ENCODE measurements around the gene FKBP2. TPM values are rescaled to one million over a fixed set of nuclear protein-coding genes. Genes with fewer than 3 reads are reported as not detected.

Gene FKBP2
- 31.4 TPM for total RNA-seq (ENCODE audit: unreplicated experiment)
- long read RNA-seq, transcript FKBP2-201 (6 exons, 657 nt) = major isoform, 35 of 39 reads
- long read RNA-seq, partial matches to known transcripts = 2 of 39 reads
- long read RNA-seq, other reads (novel, unspliced or antisense) = 1 of 39 reads

DNA sequence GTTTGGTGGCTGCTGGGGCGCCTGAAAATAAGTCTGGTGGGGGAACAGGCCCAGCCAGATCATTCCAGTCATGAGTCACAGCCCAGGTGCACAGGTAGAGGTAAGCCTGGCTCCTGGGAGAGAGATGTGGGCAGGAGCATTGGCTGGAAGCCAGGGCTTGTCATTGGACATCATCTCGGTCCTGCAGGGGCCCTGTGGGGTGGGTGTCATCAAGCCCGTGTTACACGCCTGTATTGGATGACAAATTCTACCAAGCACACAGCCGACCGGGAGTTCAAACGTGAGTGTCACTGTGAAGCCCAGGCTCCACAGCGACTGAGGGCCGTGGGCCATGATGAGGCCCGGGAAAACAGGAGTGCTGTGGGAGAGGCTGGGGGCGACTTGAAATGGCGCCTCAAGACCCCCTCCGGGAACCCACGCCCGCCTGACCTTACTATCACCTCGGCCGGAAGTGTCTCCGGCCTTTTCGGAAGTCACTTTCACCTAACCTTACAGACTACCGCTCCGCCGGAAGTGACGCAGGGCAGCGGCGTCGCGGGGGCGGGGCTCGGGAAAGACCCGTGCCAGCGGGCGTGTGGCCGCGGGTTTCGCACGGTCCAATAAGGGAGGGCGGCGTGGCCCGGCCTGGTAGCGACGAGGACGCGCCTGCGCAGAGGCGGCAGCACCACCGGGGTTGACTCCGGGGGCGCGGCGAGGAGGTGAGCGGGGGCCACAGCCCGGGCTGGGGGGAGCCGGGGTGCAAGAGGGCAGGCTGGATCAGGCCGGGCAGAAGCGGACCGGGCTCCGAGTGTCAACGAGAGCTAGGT is at the start of gene FKBP2:
Gene FKBP2 (plus strand): TSS at position 661 of the 806 bp plus-strand sequence. CDS start 1,293 bp downstream, outside the sequence.
- Mint-ChIP-seq H3K36me3 (ENCODE audit: unreplicated experiment) (no peaks in the 10 kb centered on the region), H3K9me3 (ENCODE audit: unreplicated experiment) (peaks cover 10% of the 10 kb centered on the region), H3K27me3 (ENCODE audit: unreplicated experiment) (peaks cover 8% of the 10 kb centered on the region), H3K4me1 (ENCODE audit: low read depth, unreplicated experiment) (peaks cover 1% of the 10 kb centered on the region), H3K27ac (ENCODE audit: unreplicated experiment) (peak within 1 kb of the TSS; percentile 86), H3K4me3 (ENCODE audit: unreplicated experiment) (peak within 1 kb of the TSS; percentile 94)
- TF ChIP-seq, protein P1, sequence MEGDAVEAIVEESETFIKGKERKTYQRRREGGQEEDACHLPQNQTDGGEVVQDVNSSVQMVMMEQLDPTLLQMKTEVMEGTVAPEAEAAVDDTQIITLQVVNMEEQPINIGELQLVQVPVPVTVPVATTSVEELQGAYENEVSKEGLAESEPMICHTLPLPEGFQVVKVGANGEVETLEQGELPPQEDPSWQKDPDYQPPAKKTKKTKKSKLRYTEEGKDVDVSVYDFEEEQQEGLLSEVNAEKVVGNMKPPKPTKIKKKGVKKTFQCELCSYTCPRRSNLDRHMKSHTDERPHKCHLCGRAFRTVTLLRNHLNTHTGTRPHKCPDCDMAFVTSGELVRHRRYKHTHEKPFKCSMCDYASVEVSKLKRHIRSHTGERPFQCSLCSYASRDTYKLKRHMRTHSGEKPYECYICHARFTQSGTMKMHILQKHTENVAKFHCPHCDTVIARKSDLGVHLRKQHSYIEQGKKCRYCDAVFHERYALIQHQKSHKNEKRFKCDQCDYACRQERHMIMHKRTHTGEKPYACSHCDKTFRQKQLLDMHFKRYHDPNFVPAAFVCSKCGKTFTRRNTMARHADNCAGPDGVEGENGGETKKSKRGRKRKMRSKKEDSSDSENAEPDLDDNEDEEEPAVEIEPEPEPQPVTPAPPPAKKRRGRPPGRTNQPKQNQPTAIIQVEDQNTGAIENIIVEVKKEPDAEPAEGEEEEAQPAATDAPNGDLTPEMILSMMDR (IDR thresholded peaks at IDR 0.05; ENCODE audit: partially characterized antibody, unreplicated experiment) = no peak
- peak; percentile 97 for DNase-seq

DNA sequence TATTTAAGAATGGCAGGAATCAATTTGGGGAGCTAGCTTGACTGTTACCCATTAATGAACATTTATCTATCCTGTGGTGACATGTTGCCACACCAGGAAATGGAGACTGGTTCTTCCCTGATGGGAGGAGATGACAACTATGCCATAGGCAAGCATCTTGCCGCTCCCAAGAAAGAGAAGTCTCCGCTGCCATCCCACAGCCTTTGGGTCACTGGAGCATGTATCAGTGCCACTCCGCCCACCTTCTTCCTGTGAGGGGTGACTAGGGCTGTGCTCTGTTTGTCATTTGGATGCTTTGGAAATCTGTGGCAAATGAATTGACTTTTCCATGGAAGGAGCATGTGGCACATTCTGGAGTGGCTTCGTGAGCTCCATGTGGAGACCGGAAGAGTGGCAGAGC is 48.5 kb upstream of the FKBP2 start:
- Mint-ChIP-seq H3K27ac (ENCODE audit: unreplicated experiment) (no peak overlapping the region), H3K36me3 (ENCODE audit: unreplicated experiment) (no peaks in the 10 kb centered on the region), H3K4me3 (ENCODE audit: unreplicated experiment) (no peak overlapping the region), H3K4me1 (ENCODE audit: low read depth, unreplicated experiment) (peaks cover 4% of the 10 kb centered on the region), H3K9me3 (ENCODE audit: unreplicated experiment) (no peaks in the 10 kb centered on the region), H3K27me3 (ENCODE audit: unreplicated experiment) (no peaks in the 10 kb centered on the region)
- no peak for DNase-seq
- TF ChIP-seq, protein P1 (IDR thresholded peaks at IDR 0.05; ENCODE audit: partially characterized antibody, unreplicated experiment) = no peak

DNA sequence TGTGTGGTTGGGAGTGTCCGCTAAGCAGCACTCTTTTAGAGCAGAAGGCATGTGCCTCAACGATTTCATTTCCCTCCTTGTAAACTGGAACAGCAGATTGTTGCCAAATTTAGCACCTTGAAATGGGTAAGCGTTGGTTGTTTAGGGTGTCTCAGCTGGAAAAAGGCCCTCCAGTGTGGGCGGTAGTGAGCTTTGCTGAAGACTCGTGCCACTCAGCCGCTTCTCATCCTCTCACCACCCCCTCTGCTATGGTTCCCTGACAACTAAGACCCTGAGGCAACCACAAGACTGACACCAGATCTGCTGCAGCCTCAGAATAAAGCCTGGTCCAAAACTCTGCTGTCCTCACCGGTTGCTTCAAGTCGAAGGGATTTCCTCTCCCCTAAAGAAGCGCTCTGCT is 44.3 kb upstream of the FKBP2 start:
- Mint-ChIP-seq H3K36me3 (ENCODE audit: unreplicated experiment) (no peaks in the 10 kb centered on the region), H3K4me1 (ENCODE audit: low read depth, unreplicated experiment) (no peaks in the 10 kb centered on the region), H3K4me3 (ENCODE audit: unreplicated experiment) (no peak overlapping the region), H3K27ac (ENCODE audit: unreplicated experiment) (no peak overlapping the region), H3K27me3 (ENCODE audit: unreplicated experiment) (no peaks in the 10 kb centered on the region), H3K9me3 (ENCODE audit: unreplicated experiment) (peaks cover 2% of the 10 kb centered on the region)
- no peak for DNase-seq
- TF ChIP-seq, protein P1 (IDR thresholded peaks at IDR 0.05; ENCODE audit: partially characterized antibody, unreplicated experiment) = no peak

DNA sequence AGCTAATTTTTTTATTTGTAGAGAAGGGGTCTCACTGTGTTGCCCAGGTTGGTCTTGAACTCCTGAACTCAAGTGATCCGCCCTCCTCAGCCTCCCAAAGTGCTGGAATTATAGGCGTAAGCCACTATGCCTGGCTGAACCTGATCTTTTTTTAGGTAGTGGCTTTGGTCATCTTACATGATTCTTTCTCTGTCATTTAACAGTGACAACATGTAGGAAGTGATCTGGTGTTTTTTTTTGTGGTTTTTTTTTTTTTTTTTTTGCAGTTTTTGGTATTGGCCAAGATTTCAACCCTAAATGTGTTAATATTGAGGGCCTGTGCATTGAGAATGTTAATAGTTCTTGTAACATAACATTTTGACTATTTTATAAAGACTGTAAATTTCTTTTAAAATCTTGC is 42.4 kb upstream of the FKBP2 start:
- TF ChIP-seq, protein P1 (IDR thresholded peaks at IDR 0.05; ENCODE audit: partially characterized antibody, unreplicated experiment) = no peak
- no peaks in the 10 kb centered on the region for H3K36me3 Mint-ChIP-seq (ENCODE audit: unreplicated experiment)
- H3K4me1 Mint-ChIP-seq (ENCODE audit: low read depth, unreplicated experiment) = peaks cover 2% of the 10 kb centered on the region
- DNase-seq = no peak
- peaks cover 2% of the 10 kb centered on the region for H3K9me3 Mint-ChIP-seq (ENCODE audit: unreplicated experiment)
- no peak overlapping the region for H3K4me3 Mint-ChIP-seq (ENCODE audit: unreplicated experiment)
- no peak overlapping the region for H3K27ac Mint-ChIP-seq (ENCODE audit: unreplicated experiment)
- H3K27me3 Mint-ChIP-seq (ENCODE audit: unreplicated experiment) = no peaks in the 10 kb centered on the region

DNA sequence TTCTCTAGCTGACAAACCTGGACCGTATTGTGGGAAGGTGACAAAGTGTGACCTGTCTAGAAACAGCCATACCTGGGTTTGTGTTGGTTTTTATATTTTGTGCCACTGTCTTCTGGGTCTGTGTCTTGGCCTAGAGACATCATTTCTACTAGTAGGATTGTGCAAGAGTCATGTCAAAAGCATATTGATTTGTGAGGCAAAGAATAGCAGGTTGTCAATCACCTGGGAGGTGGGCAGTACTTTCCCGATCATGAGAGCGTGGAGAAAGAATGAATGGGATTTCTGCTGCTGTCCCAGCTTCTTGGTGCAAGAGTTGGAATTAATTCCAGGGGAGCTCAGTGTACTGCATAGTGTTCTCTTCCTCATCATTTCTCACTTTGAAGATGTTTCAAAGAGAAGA is 39.4 kb upstream of the FKBP2 start:
- no peak overlapping the region for H3K4me3 Mint-ChIP-seq (ENCODE audit: unreplicated experiment)
- peaks cover 2% of the 10 kb centered on the region for H3K27me3 Mint-ChIP-seq (ENCODE audit: unreplicated experiment)
- DNase-seq = no peak
- H3K27ac Mint-ChIP-seq (ENCODE audit: unreplicated experiment) = peak overlapping the region; percentile 31
- H3K4me1 Mint-ChIP-seq (ENCODE audit: low read depth, unreplicated experiment) = peaks cover 10% of the 10 kb centered on the region
- TF ChIP-seq, protein P1 (IDR thresholded peaks at IDR 0.05; ENCODE audit: partially characterized antibody, unreplicated experiment) = no peak
- H3K36me3 Mint-ChIP-seq (ENCODE audit: unreplicated experiment) = no peaks in the 10 kb centered on the region
- H3K9me3 Mint-ChIP-seq (ENCODE audit: unreplicated experiment) = peaks cover 4% of the 10 kb centered on the region

Data from glutamatergic neuron (in vitro differentiated cells).